Activated CD4-positive, alpha-beta T cell treated with anti-CD3 and anti-CD28 coated beads, Interleukin-2, amount 50 U/mL, for 1 hour (primary cell): ENCODE results near the gene KAZN.

ENCODE experiments used
- DNase-seq: peaks from one replicate; pipeline ENCODE4 v3.0.0-alpha.2; 2020

The KAZN gene

GRCh38 chr1:14996133-14997050, 397.9 kb downstream of the KAZN start:
- no peak for DNase-seq

DNA sequence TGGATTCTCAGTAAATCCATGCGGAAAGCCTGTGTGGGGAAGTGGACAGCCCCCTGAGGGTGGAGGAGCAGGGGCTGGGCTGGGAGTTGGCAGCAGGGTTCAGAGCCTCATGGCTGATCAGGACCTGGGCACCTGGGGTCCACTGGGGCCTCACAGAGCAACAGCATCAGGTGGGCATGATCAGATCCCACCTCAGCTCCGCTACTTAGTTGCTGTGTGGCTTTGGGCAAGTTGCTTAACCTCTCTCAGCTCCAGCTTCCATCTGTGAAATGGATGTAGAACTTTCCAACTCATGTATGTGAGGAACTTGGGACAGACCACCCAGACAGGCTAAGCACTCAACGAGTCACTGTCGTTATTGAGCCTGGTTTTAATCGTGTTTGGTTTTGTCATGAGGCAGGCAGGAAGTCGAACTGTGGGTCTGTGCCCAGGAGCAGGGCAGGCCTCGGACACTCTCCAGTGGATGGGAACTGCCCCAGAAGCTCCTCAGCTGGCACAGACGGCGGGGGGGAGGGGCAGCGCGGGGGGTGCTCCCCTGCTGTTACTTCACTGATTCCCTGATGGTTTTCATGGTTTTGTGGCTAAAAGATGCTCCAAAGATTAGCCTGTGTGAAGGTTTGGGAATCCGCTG, 399.3 kb downstream of the KAZN start:
- no peak for DNase-seq

DNA sequence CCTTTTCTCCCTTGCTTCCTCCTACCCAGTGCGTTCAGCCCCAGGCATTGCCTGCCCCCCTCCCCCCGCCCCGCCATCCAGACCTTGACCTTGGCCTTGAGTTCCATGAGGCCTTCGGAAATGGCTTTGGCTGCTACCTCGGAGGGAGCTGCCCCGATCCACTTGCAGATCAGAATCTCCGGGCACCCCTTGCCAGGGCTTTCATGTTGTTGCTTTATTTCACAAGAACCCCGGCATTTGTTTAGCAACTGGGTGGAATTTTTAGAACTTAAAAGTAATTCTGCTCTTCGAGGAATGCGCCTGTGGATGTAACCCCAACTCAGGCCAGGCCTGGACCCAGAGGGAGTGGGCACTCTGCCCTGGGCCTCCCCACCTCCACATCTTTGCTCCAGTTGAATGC, 401.0 kb downstream of the KAZN start:
- no peak for DNase-seq

DNA sequence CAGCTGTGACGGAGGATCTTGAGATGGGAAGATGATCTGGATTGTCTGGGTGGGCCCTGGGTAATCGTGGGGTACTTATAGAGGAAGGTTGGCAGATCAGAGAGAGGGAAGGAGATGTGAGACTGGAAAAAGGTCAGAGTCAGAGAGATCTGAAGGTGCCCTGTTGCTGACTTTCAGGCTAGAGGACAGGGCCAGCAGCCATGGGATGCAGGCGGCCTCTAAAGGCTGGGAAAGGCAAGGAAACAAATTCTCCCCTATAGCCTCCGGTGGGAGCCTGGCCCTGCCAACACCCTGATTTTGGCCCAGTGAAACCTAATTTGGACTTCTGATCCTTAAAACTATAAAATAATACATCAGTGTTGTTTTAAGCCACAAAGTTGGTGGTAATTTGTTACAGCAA, 401.5 kb downstream of the KAZN start:
- DNase-seq, result no peak

GRCh38 chr1:15000671-15001070, 402.2 kb downstream of the KAZN start:
- DNase-seq, result no peak

- DNase-seq, result no peak
Measured at GRCh38 chr1:15001317-15001915, 402.9 kb downstream of the KAZN start.

GRCh38 chr1:15002325-15002724, 403.8 kb downstream of the KAZN start:
- no peak for DNase-seq

- no peak for DNase-seq
Measured at GRCh38 chr1:15004396-15004795, 405.9 kb downstream of the KAZN start.

- no peak for DNase-seq
Measured at GRCh38 chr1:15005116-15005515, 406.6 kb downstream of the KAZN start.

DNA sequence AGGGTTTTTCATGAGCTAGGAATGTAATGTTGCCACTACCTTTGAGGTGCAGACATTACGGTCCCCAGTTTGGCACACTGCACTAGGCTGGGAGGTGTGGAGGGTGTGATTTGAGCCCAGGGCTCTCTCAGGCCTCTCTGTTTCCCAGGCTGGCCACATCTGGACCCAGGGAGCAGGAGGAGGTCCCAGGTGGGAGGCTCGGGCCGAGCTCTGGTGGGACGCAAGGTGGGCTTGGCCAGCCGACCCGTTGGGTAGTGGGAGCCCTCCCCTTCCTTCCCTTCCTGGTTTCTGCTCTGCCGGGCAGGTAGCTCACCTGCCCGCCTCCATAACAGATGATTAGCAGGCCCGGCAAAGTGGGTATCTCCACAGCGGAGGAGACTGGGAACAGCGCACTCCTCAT, 408.9 kb downstream of the KAZN start:
- no peak for DNase-seq

DNA sequence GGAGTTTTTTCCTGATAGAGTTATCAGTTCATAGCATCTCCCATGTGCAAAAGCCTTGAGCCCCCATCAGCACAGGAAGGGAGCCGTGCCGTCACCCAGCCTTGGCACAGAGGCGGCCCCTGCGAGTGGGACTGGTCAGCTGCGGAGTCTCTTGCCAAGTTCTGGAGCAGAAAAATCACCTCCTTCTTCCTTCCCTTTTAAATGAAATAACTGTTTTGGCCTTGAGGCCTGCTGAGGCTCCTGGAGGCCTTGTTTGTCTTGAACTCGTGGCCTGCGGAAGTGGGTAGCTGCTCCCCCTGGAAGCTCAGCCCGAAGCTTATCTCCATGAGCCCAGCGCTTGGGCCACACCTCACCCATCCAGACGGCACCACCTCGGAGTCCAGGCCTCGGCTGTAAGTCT, 409.4 kb downstream of the KAZN start:
- DNase-seq, result no peak

GRCh38 chr1:15008783-15009729, 410.6 kb downstream of the KAZN start:
- no peak for DNase-seq

GRCh38 chr1:15011160-15011559, 412.7 kb downstream of the KAZN start:
- no peak for DNase-seq

- no peak for DNase-seq
Measured at GRCh38 chr1:15011661-15012060, 413.2 kb downstream of the KAZN start.

GRCh38 chr1:15012822-15013221, 414.3 kb downstream of the KAZN start:
- no peak for DNase-seq

DNA sequence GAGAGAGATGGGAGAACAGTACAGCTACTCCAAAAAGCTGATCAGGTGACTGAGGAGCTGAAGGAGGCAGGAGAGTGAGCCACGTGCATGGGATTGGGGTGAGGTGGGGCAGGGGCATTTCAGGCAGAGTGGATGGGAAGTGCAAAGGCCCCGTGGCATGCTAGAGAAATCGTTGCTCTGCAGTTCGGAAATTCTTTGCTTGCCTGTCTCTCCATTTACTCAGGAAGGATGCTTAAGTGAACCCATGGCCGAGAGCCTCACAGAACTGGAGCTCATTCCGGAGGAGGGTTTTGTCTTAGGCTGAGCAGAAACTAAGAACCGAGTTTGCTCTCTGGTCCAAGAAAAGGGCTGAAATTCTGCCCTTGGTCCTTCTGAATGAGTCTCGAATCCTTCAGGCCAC, 415.3 kb downstream of the KAZN start:
- no peak for DNase-seq

GRCh38 chr1:15014516-15014915, 416.0 kb downstream of the KAZN start:
- DNase-seq, result no peak

DNA sequence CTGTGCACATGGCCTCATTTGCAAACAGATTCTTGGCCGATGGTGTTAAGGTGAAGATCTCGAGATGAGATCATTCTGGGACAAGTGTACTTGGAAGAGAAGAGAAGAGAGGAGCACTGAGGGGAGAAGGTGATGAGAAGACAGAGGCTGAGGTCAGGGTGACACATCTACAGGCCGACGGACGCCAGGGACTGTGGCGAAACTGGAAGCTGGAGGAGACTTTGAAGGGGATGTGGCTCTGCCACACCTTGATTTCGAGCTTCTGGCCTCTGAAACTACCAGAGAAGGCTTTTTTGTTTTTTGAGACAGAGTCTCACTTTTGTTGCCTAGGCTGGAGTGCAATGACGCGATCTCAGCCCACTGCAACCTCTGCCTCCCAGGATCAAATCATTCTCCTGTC, 417.5 kb downstream of the KAZN start:
- no peak for DNase-seq

GRCh38 chr1:15016526-15016925, 418.0 kb downstream of the KAZN start:
- DNase-seq, result no peak

GRCh38 chr1:15017120-15017519, 418.6 kb downstream of the KAZN start:
- no peak for DNase-seq

- no peak for DNase-seq
Measured at GRCh38 chr1:15018767-15019166, 420.3 kb downstream of the KAZN start.

GRCh38 chr1:15020943-15021745, 422.7 kb downstream of the KAZN start:
- DNase-seq, result no peak
